AG09319 (cell line): ENCODE data around the gene SNX17.
"Not testable (repeated sequence)": the region's sequence is repeated elsewhere in the genome, so short reads cannot be mapped to it uniquely, and the experiment has no call there.

Experiments used
- DNase-seq: peaks from one replicate; pipeline ENCODE4 v3.0.0-alpha.2; 2010; ENCODE audit warnings: low read depth; ENCODE audit errors: extremely low read depth
- CTCF ChIP-seq: IDR thresholded peaks from 2 replicates; pipeline ENCODE4 v1.5.1; 2011; ENCODE audit warnings: low read depth, mild to moderate bottlenecking, inconsistent platforms, low read length, moderate library complexity

Gene SNX17

GRCh38 chr2:27335311-27335710 lies 35.1 kb upstream of the SNX17 start:
- no peak for TF ChIP-seq CTCF
- DNase-seq = no peak

GRCh38 chr2:27336173-27336572 lies 34.2 kb upstream of the SNX17 start:
- TF ChIP-seq CTCF = no peak
- no peak for DNase-seq

- DNase-seq = no peak
- no peak for TF ChIP-seq CTCF
Measured at GRCh38 chr2:27347641-27348040, 22.8 kb upstream of the SNX17 start.

GRCh38 chr2:27350106-27350693 lies 20.2 kb upstream of the SNX17 start:
- no peak for TF ChIP-seq CTCF
- DNase-seq = no peak

- no peak for TF ChIP-seq CTCF
- DNase-seq = no peak
Measured at GRCh38 chr2:27351802-27352598, 18.4 kb upstream of the SNX17 start.

- not testable (repeated sequence) for DNase-seq
Measured at GRCh38 chr2:27353386-27353761, 17.0 kb upstream of the SNX17 start.

- DNase-seq = no peak
- no peak for TF ChIP-seq CTCF
Measured at GRCh38 chr2:27353762-27354596, 16.4 kb upstream of the SNX17 start.
